Pancreas (tissue), 10 donors: ENCODE measurements around the gene PPP1R15B. TPM values are rescaled to one million over a fixed set of nuclear protein-coding genes. Genes with fewer than 3 reads are reported as not detected.
A peak's percentile ranks its signal among the peaks of the same experiment; 100 is the strongest.

Source experiments
- ATAC-seq, 4 donors: fragments of 200-7000 bp; cut with Tn5 transposase; one replicate each; pipeline versions ENCODE4 v1.8.0 to v1.9.1; 2020; ENCODE audit warnings: mild to moderate bottlenecking in 4 of 4, moderate library complexity in 4 of 4
- DNase-seq, 6 donors: peaks; one replicate each; pipeline ENCODE4 v3.0.0-alpha.2; 2020
- FAIRE-seq: peaks from 2 replicates; lab custom pipeline; 2012; peaks lifted over from hg19 to GRCh38; lab: Jason Lieb, UNC
- H3K27ac ChIP-seq, 4 donors: fragments of 200-600 bp; sonication (generic); 1 replicate in 3 of 4; 2 replicates in 1 of 4; pipeline versions ENCODE4 v1.5.0 to v1.8.0; 2020
- H3K27me3 ChIP-seq, 4 donors: fragments of 200-600 bp; one replicate each; pipeline ENCODE4 v1.8.0; 2021
- H3K36me3 ChIP-seq, 3 donors: fragments of 200-600 bp; sonication (generic) in 1 of 3; one replicate each; pipeline versions ENCODE4 v1.5.0 to v1.8.0; 2020 to 2021
- H3K4me1 ChIP-seq, 3 donors: fragments of 200-600 bp; one replicate each; pipeline ENCODE4 v1.8.0; 2021
- H3K4me3 ChIP-seq, 4 donors: fragments of 200-600 bp; sonication (generic) in 2 of 4; one replicate each; pipeline versions ENCODE4 v1.5.0 to v1.8.0; 2020 to 2021
- H3K9me3 ChIP-seq, 4 donors: fragments of 200-600 bp; one replicate each; pipeline ENCODE4 v1.8.0; 2021
- CTCF ChIP-seq, 4 donors: fragments of 200-600 bp; sonication (generic) in 3 of 4; IDR thresholded peaks; one replicate each; pipeline versions ENCODE4 v1.5.0 to v1.8.0; 2021; ENCODE audit warnings: antibody characterized with exemption in 4 of 4
- whole genome bisulfite sequencing, 2 donors: extraction: QIAGEN DNeasy Blood & Tissue Kit; methylation state at CpG; one replicate each; pipeline ENCODE4 v1.1.7; 2013; 5-methylcytosine and 5-hydroxymethylcytosine counted together
- intact Hi-C, 3 donors: fragments of 100-400 bp; cut with DNase I; formaldehyde crosslinking; loops; one replicate each; pipeline versions ENCODE4 v1.11.1 to v1.14.2; 2022
- polyA plus RNA-seq, 2 donors: library from polyadenylated mRNA; stranded (reverse); fragments of 200-250 nt; gene quantifications; one replicate each; pipeline ENCODE4 v1.2.3, GENCODE V29; 2013
- total RNA-seq, 6 donors: library from RNA; stranded (reverse); fragmentation: NEBNext Ultra II Directional in 4 of 6; extraction: Animal tissue kit (Norgen Biotek cat#: 25700) in 4 of 6; gene quantifications; one replicate each; pipeline versions ENCODE4 v1.2.1 to v1.2.4, GENCODE V29; 2021 to 2023
- donor health status: healthy with polysubstance abuse.
- donor health status: DM: no; HTN: no; CAD: no; lungs with moderate emphysema.
- donor health status: DM: no; HTN: no; CAD: no.
- donor health status: control.
- donor health status: control.
- donor health status: Bipolar disorder and iron deficiency.
- donor health status: DM: yes; HTN: yes; CAD: no.
- donor health status: DM: no; HTN: no; CAD: no.
- donor health status: DM: no; HTN: no; CAD: no.
- donor health status: DM: yes; HTN: yes; CAD: no.

The PPP1R15B gene
- total and polyA plus RNA-seq, 8 donors: 7.8 to 47.9 (median 21.5) TPM

GRCh38 chr1:204442376-204443259 is 31.0 kb upstream of the PPP1R15B start:
- Histone ChIP-seq H3K36me3 (peaks cover 0 to 46% (median 3%) of the 10 kb centered on the region in 3 donors), H3K4me1 (no peaks in the 10 kb centered on the region), H3K4me3 (no peak overlapping the region), H3K27ac (peak overlapping the region in 3 of 4 donors; percentile 22 to 61 (median 29)), H3K9me3 (no peaks in the 10 kb centered on the region), H3K27me3 (no peaks in the 10 kb centered on the region)
- FAIRE-seq (no peak), DNase-seq (no peak), ATAC-seq (no peak)
- 81 to 84% methylated on average over 13 of the region's 13 CpGs for WGBS, 2 donors
- intact Hi-C loops: loop anchor here in 2 of 3 donors (5.0 to 10.0 kb wide), 2 partner anchors 52 to 60 kb away; partner anchors contain the start of gene PIK3C2B (in 1 of the 2)
- no peak for TF ChIP-seq CTCF (IDR thresholded peaks at IDR 0.05)

GRCh38 chr1:204441558-204441957 is 29.9 kb upstream of the PPP1R15B start:
- Histone ChIP-seq H3K27ac (no peak overlapping the region), H3K36me3 (peaks cover 0 to 46% (median 3%) of the 10 kb centered on the region in 3 donors), H3K4me1 (no peaks in the 10 kb centered on the region), H3K9me3 (no peaks in the 10 kb centered on the region), H3K27me3 (no peaks in the 10 kb centered on the region), H3K4me3 (no peak overlapping the region)
- FAIRE-seq (no peak), ATAC-seq (no peak), DNase-seq (no peak)
- 82 to 85% methylated on average over 6 of the region's 6 CpGs for WGBS, 2 donors
- intact Hi-C loops: loop anchor here in 2 of 3 donors (5.0 to 10.0 kb wide), 2 partner anchors 53 to 61 kb away; partner anchors contain the start of gene PIK3C2B (in 1 of the 2)
- no peak for TF ChIP-seq CTCF (IDR thresholded peaks at IDR 0.05)

- ATAC-seq (no peak), DNase-seq (no peak), FAIRE-seq (no peak)
- TF ChIP-seq CTCF (IDR thresholded peaks at IDR 0.05): no peak
- Histone ChIP-seq H3K36me3 (peaks cover 0 to 42% (median 3%) of the 10 kb centered on the region in 3 donors), H3K4me3 (no peak overlapping the region), H3K4me1 (no peaks in the 10 kb centered on the region), H3K9me3 (no peaks in the 10 kb centered on the region), H3K27ac (no peak overlapping the region), H3K27me3 (no peaks in the 10 kb centered on the region)
- intact Hi-C loops: loop anchor here in 2 of 3 donors (5.0 to 10.0 kb wide), 2 partner anchors 55 to 63 kb away; partner anchors contain the start of gene PIK3C2B (in 1 of the 2)
- 82 to 87% methylated on average over 13 of the region's 13 CpGs for WGBS, 2 donors
Observed at GRCh38 chr1:204439621-204440375, 28.2 kb upstream of the PPP1R15B start.

GRCh38 chr1:204438628-204439027 is 27.0 kb upstream of the PPP1R15B start:
- intact Hi-C loops: no loop called here
- peaks cover 0 to 42% (median 9%) of the 10 kb centered on the region in 3 donors for H3K36me3 ChIP-seq
- DNase-seq: no peak
- no peaks in the 10 kb centered on the region for H3K27me3 ChIP-seq
- no peaks in the 10 kb centered on the region for H3K4me1 ChIP-seq
- ATAC-seq: peak in 2 of 4 donors; percentile 32 to 38
- FAIRE-seq: no peak
- no peak for TF ChIP-seq CTCF (IDR thresholded peaks at IDR 0.05)
- no peaks in the 10 kb centered on the region for H3K9me3 ChIP-seq
- WGBS, 2 donors: 85 to 89% methylated on average over 7 of the region's 7 CpGs
- H3K27ac ChIP-seq: no peak overlapping the region
- H3K4me3 ChIP-seq: no peak overlapping the region
